Endothelial cell of umbilical vein (primary cell): ENCODE results near the gene FHIT. TPM values are rescaled to one million over a fixed set of nuclear protein-coding genes. Genes with fewer than 3 reads are reported as not detected.

Experiments used
- BruUV-seq: library from RNA; stranded (reverse); fragments of 400-500 nt; replicated peaks from 2 replicates; lab custom pipeline; 2021; lab: Mats Ljungman, UMichigan
- CTCF ChIA-PET: fragments of 300-600, 350-600 bp; sonication (Branson Sonifier 250); formaldehyde crosslinking; loops from one replicate; lab custom pipeline; 2021; ENCODE audit warnings: antibody characterized with exemption, inconsistent platforms; lab: Charles Lee
- POLR2A ChIA-PET: fragments of 300-600, 350-600 bp; sonication (Branson Sonifier 250); formaldehyde crosslinking; loops from one replicate; lab custom pipeline; 2021; ENCODE audit warnings: antibody characterized with exemption, inconsistent platforms; lab: Charles Lee
- DNase-seq: peaks from one replicate; pipeline ENCODE4 v3.0.0-alpha.2; 2011; ENCODE audit warnings: low read depth, low spot score
- FAIRE-seq: peaks from 2 replicates; lab custom pipeline; 2011; peaks lifted over from hg19 to GRCh38; lab: Jason Lieb, UNC
- H2AFZ ChIP-seq: 2 replicates; pipeline ENCODE4 v1.6.0; 2012; ENCODE audit warnings: low read depth, low read length, control low read depth, inconsistent platforms
- H3K27ac ChIP-seq: 2 replicates; pipeline ENCODE4 v1.5.1; 2011; ENCODE audit warnings: low read depth, mild to moderate bottlenecking, control low read depth, low read length, moderate library complexity; ENCODE audit not compliant: insufficient read depth
- H3K27me3 ChIP-seq, 2 experiments: 2 replicates each; pipeline versions ENCODE4 v1.6.0 to v1.6.1; 2011; ENCODE audit warnings: low read length in 2 of 2, mixed read lengths in 1 of 2; ENCODE audit not compliant: control insufficient read depth in 2 of 2, insufficient read depth in 2 of 2
- H3K36me3 ChIP-seq, 2 experiments: 2 replicates in 1 of 2; 3 replicates in 1 of 2; pipeline ENCODE4 v1.5.1; 2011; ENCODE audit warnings: low read length in 2 of 2, mild to moderate bottlenecking in 1 of 2, moderate library complexity in 1 of 2; ENCODE audit not compliant: control insufficient read depth in 2 of 2, insufficient read depth in 2 of 2; ENCODE audit errors: extremely low read depth in 1 of 2
- H3K4me1 ChIP-seq: 3 replicates; pipeline ENCODE4 v1.5.1; 2011; ENCODE audit warnings: mild to moderate bottlenecking, low read length; ENCODE audit not compliant: control insufficient read depth, insufficient read depth; ENCODE audit errors: extremely low read depth
- H3K4me2 ChIP-seq: 2 replicates; pipeline ENCODE4 v1.6.1; 2011; ENCODE audit warnings: low read length, control low read depth, mixed read lengths; ENCODE audit not compliant: insufficient read depth
- H3K4me3 ChIP-seq, 3 experiments: fragments of 200-600 bp in 1 of 3; sonication (generic), shearing (Covaris generic) in 1 of 3; replicated peaks in 1 of 3; 2 replicates each; pipeline ENCODE4 v1.5.1; 2011 to 2016; ENCODE audit warnings: control low read depth in 3 of 3, low read length in 3 of 3, mild to moderate bottlenecking in 2 of 3, inconsistent platforms in 1 of 3, low read depth in 1 of 3, moderate library complexity in 1 of 3; ENCODE audit not compliant: insufficient read depth in 1 of 3
- H3K79me2 ChIP-seq: 2 replicates; pipeline ENCODE4 v1.6.0; 2012; ENCODE audit warnings: low read length, inconsistent platforms; ENCODE audit not compliant: control insufficient read depth, insufficient read depth
- H3K9ac ChIP-seq: replicated peaks from 2 replicates; pipeline ENCODE3; 2011; ENCODE audit warnings: low read length, control low read depth; ENCODE audit not compliant: insufficient read depth; ENCODE audit errors: extremely low read depth
- H3K9me1 ChIP-seq: replicated peaks from 3 replicates; pipeline ENCODE4 v1.6.0; 2011; ENCODE audit warnings: mild to moderate bottlenecking, low read length; ENCODE audit not compliant: control insufficient read depth, insufficient read depth; ENCODE audit errors: extremely low read depth
- H3K9me3 ChIP-seq: replicated peaks from 2 replicates; pipeline ENCODE4 v1.5.1; 2012; ENCODE audit warnings: low read length, inconsistent platforms; ENCODE audit not compliant: control insufficient read depth, insufficient read depth
- H4K20me1 ChIP-seq: replicated peaks from 2 replicates; pipeline ENCODE3; 2011; ENCODE audit warnings: mild to moderate bottlenecking, low read length; ENCODE audit not compliant: control insufficient read depth, insufficient read depth; ENCODE audit errors: extremely low read depth
- EZH2 ChIP-seq: IDR thresholded peaks from 2 replicates; pipeline ENCODE4 v1.6.1; 2012; ENCODE audit warnings: borderline replicate concordance, low read depth, mild to moderate bottlenecking, moderate library complexity, low read length, inconsistent platforms; ENCODE audit not compliant: severe bottlenecking
- FOS ChIP-seq: IDR thresholded peaks from 2 replicates; pipeline ENCODE4 v1.6.1; 2011; ENCODE audit warnings: mild to moderate bottlenecking, low read length, moderate library complexity, borderline replicate concordance; ENCODE audit not compliant: insufficient read depth
- GATA2 ChIP-seq: IDR thresholded peaks from 2 replicates; pipeline ENCODE4 v1.7.0; 2011; ENCODE audit warnings: low read depth, mild to moderate bottlenecking, moderate library complexity, mixed read lengths, low read length; ENCODE audit not compliant: insufficient read length, insufficient read depth
- POLR2A ChIP-seq: IDR thresholded peaks from 2 replicates; pipeline ENCODE4 v1.6.1; 2012; ENCODE audit warnings: low read depth, mild to moderate bottlenecking, control low read depth, low read length
- POLR2AphosphoS5 ChIP-seq: IDR thresholded peaks from 2 replicates; pipeline ENCODE4 v1.6.1; 2012; ENCODE audit warnings: low read depth, mild to moderate bottlenecking, control low read depth, low read length, moderate library complexity; ENCODE audit not compliant: insufficient read depth
- dilution Hi-C: fragments of 300-500 bp; cut with MboI; formaldehyde crosslinking; loops from one replicate; pipeline ENCODE4 v1.15.0; 2019; ENCODE audit warnings: low sequenced_read_pairs; ENCODE audit not compliant: extremely low pct_ligation_motif_present
- intact Hi-C: fragments of 100-400 bp; cut with micrococcal nuclease; formaldehyde crosslinking; loops from one replicate; pipeline ENCODE4 v1.10.0; 2022
- polyA plus RNA-seq, 4 experiments: library from polyadenylated mRNA; depleted of rRNA in 3 of 4; stranded (reverse) in 3 of 4; unstranded in 1 of 4; fragments of >200 nt; gene quantifications; 2 replicates each; pipeline versions ENCODE4 v1.2.1 to v1.2.3, GENCODE V29; 2011 to 2012; ENCODE audit warnings: missing spikeins in 1 of 4
- total RNA-seq: library from RNA; stranded (reverse); gene quantifications from 2 replicates; pipeline ENCODE4 v1.2.3, GENCODE V29; 2021
- TF ChIP-seq, protein P1 (sequence below): IDR thresholded peaks from 2 replicates; pipeline ENCODE4 v1.6.1; 2011; ENCODE audit not compliant: insufficient read depth, insufficient read length

The FHIT gene
- total and polyA plus RNA-seq, 2 donors (not counting 3 experiments of a cell fraction or from before 2014, with no cell fraction given): 0.47 to 2.2 TPM

DNA sequence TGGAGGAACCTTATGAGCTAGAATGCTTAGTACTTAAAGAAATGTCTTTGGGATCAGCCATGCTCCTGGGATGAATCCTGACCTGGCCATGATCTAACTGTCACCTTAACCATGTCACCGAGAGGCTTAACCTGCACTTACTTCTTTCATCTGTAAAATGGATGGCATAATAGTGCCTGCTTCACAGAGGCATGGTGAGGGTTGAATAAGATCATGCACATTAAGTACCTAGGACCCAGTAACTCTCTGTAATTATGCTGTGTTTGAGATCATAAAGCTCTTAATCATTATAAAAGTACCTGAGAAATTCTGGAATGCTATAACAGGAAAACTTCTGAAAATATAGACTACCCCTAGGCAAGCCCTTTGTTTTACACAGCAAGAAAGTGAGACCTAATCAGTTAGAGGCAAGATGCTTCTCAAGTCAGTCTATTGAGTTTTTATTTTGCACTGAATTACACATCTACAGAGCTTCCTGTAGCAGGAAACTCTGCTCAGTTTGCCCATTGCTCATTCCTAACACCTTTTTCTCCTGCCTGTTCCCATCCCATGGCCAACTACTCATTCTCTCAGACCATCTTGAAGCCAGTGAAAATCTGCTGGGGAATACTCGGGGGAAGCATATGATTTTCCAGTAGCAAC, 1185.9 kb downstream of the FHIT start:
- dilution Hi-C loops: no loop called here
- intact Hi-C loops: no loop called here
- no peak overlapping the region for H2AFZ ChIP-seq
- no peaks in the 10 kb centered on the region for H3K79me2 ChIP-seq
- H3K4me3 ChIP-seq: no peak overlapping the region
- ChIA-PET CTCF (no interaction called here), POLR2A (no interaction called here)
- no peaks in the 10 kb centered on the region for H3K36me3 ChIP-seq
- no peaks in the 10 kb centered on the region for H3K9me1 ChIP-seq
- no peak for FAIRE-seq
- DNase-seq: no peak
- H3K27me3 ChIP-seq: no peaks in the 10 kb centered on the region
- H3K4me2 ChIP-seq: no peak overlapping the region
- no TSS peak for BruUV-seq
- no peak overlapping the region for H3K27ac ChIP-seq
- TF ChIP-seq EZH2: no peak
- no peak for TF ChIP-seq POLR2A
- no peak for TF ChIP-seq GATA2
- TF ChIP-seq POLR2AphosphoS5: no peak
- TF ChIP-seq FOS: no peak
- TF ChIP-seq, protein P1, sequence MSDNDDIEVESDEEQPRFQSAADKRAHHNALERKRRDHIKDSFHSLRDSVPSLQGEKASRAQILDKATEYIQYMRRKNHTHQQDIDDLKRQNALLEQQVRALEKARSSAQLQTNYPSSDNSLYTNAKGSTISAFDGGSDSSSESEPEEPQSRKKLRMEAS: no peak
- no peak overlapping the region for H3K9ac ChIP-seq
- no peaks in the 10 kb centered on the region for H4K20me1 ChIP-seq
- peaks cover 2% of the 10 kb centered on the region for H3K9me3 ChIP-seq
- no peaks in the 10 kb centered on the region for H3K4me1 ChIP-seq
